Measurements from ENCODE around the gene SPRR1A. TPM values are rescaled to one million over a fixed set of nuclear protein-coding genes. Genes with fewer than 3 reads are reported as not detected.

SPRR1A gene
- total RNA-seq, 3 donors from 2014 or later = not detected

DNA sequence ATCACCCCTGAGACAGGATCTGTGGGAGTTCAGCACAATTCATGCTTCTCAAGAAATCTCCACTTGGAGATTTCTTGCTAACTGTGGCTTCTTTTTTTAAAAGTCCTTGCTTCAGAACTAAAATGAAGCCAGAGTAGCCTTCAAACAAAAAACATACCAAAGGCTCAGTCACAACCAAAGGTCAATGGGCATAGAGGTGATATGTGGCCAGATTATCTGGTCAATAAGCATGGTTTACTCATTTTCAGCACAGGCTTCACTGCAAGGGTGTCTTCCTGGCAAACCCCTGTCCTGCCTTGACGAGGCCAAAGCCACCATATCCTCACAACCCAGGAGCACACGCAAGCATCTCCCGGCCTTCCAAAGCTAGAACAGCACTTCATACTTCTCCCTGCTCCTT is 24.6 kb upstream of the SPRR1A start:
- intact Hi-C loops (cut with DNase I; ENCODE audit: low total_unique reads) = no loop called here
- no peaks in the 10 kb centered on the region for H3K9me3 ChIP-seq
- no peaks in the 10 kb centered on the region for H3K4me1 ChIP-seq
- H3K4me3 ChIP-seq = no peak overlapping the region
- DNase-seq (ENCODE audit: low spot score in 2 of 2) = no peak
- H3K27ac ChIP-seq = no peak overlapping the region
- TF ChIP-seq, protein P1, sequence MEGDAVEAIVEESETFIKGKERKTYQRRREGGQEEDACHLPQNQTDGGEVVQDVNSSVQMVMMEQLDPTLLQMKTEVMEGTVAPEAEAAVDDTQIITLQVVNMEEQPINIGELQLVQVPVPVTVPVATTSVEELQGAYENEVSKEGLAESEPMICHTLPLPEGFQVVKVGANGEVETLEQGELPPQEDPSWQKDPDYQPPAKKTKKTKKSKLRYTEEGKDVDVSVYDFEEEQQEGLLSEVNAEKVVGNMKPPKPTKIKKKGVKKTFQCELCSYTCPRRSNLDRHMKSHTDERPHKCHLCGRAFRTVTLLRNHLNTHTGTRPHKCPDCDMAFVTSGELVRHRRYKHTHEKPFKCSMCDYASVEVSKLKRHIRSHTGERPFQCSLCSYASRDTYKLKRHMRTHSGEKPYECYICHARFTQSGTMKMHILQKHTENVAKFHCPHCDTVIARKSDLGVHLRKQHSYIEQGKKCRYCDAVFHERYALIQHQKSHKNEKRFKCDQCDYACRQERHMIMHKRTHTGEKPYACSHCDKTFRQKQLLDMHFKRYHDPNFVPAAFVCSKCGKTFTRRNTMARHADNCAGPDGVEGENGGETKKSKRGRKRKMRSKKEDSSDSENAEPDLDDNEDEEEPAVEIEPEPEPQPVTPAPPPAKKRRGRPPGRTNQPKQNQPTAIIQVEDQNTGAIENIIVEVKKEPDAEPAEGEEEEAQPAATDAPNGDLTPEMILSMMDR (IDR thresholded peaks at IDR 0.05) = no peak
- no peak for TF ChIP-seq POLR2AphosphoS5 (IDR thresholded peaks at IDR 0.05)
- no peak for TF ChIP-seq POLR2A (IDR thresholded peaks at IDR 0.05)
- H3K36me3 ChIP-seq = no peaks in the 10 kb centered on the region
- H3K27me3 ChIP-seq = no peaks in the 10 kb centered on the region

DNA sequence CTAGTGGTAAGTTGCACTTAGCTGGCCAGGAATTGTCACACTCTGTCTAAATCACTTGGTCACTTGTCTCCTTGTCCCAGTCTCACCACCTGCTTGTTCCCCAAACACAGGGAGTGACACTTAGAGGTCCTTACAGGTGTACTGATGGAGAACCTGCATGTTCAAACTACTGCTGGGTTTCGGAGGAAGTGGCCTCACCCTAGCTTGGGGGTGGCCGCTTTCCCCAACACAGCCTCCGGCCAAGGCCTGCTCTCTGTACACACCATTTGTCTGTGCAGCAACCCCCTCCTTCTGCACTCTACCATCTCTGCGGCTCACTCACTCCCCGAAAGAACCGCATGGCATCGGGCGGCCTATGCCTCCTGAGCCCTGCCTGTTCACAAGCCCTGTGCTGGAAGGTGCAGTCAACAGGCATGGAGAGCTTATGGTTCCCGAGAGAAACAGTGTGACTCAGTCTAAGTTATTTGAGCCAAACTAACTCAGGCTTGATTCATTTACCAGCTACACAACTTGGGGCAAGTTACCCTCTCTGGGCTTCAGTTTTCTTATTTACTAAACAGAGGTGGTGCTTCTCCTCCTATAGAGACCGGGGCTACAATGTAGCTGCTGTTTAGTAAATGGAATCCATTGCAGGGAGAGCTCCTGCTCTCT is 24.0 kb upstream of the SPRR1A start:
- Histone ChIP-seq H3K27me3 (no peaks in the 10 kb centered on the region), H3K4me3 (no peak overlapping the region), H3K36me3 (no peaks in the 10 kb centered on the region), H3K9me3 (no peaks in the 10 kb centered on the region), H3K4me1 (no peaks in the 10 kb centered on the region), H3K27ac (no peak overlapping the region)
- DNase-seq (ENCODE audit: low spot score in 2 of 2) = no peak
- no peak for TF ChIP-seq POLR2AphosphoS5 (IDR thresholded peaks at IDR 0.05)
- intact Hi-C loops (cut with DNase I; ENCODE audit: low total_unique reads) = no loop called here

GRCh38 chr1:152960452-152961044 is 23.3 kb upstream of the SPRR1A start:
- Histone ChIP-seq H3K36me3 (no peaks in the 10 kb centered on the region), H3K27me3 (no peaks in the 10 kb centered on the region), H3K27ac (no peak overlapping the region), H3K4me3 (no peak overlapping the region), H3K4me1 (no peaks in the 10 kb centered on the region), H3K9me3 (no peaks in the 10 kb centered on the region)
- no peak for DNase-seq (ENCODE audit: low spot score in 2 of 2)
- TF ChIP-seq POLR2AphosphoS5 (IDR thresholded peaks at IDR 0.05) = no peak
- TF ChIP-seq, protein P1 (IDR thresholded peaks at IDR 0.05) = no peak
- no peak for TF ChIP-seq POLR2A (IDR thresholded peaks at IDR 0.05)
- intact Hi-C loops (cut with DNase I; ENCODE audit: low total_unique reads) = no loop called here

- no peak overlapping the region for H3K4me3 ChIP-seq
- H3K4me1 ChIP-seq = no peaks in the 10 kb centered on the region
- intact Hi-C loops (cut with DNase I; ENCODE audit: low total_unique reads) = no loop called here
- H3K27me3 ChIP-seq = no peaks in the 10 kb centered on the region
- H3K36me3 ChIP-seq = no peaks in the 10 kb centered on the region
- no peaks in the 10 kb centered on the region for H3K9me3 ChIP-seq
- DNase-seq (ENCODE audit: low spot score in 2 of 2) = no peak
- TF ChIP-seq POLR2AphosphoS5 (IDR thresholded peaks at IDR 0.05) (no peak), POLR2A (IDR thresholded peaks at IDR 0.05) (no peak)
- TF ChIP-seq, protein P1 (IDR thresholded peaks at IDR 0.05) = no peak
- no peak overlapping the region for H3K27ac ChIP-seq
These were observed 22.5 kb upstream of the SPRR1A start for GRCh38 chr1:152961226-152961891.

GRCh38 chr1:152962876-152963415 is 20.9 kb upstream of the SPRR1A start:
- Histone ChIP-seq H3K27me3 (no peaks in the 10 kb centered on the region), H3K36me3 (no peaks in the 10 kb centered on the region), H3K4me3 (no peak overlapping the region), H3K4me1 (no peaks in the 10 kb centered on the region), H3K27ac (no peak overlapping the region), H3K9me3 (no peaks in the 10 kb centered on the region)
- intact Hi-C loops (cut with DNase I; ENCODE audit: low total_unique reads) = no loop called here
- DNase-seq (ENCODE audit: low spot score in 2 of 2) = no peak
- TF ChIP-seq POLR2A (IDR thresholded peaks at IDR 0.05) (no peak), POLR2AphosphoS5 (IDR thresholded peaks at IDR 0.05) (no peak)
- TF ChIP-seq, protein P1 (IDR thresholded peaks at IDR 0.05) = no peak

All from breast epithelium (tissue), 4 donors.